Suprapubic skin (tissue), 4 donors: ENCODE results near the gene ZNF584.
A peak's percentile ranks its signal among the peaks of the same experiment; 100 is the strongest.

Source experiments
- POLR2A ChIP-seq, 2 donors: fragments of 450-650 bp; IDR thresholded peaks; one replicate each; pipeline ENCODE4 v1.6.1; 2017; ENCODE audit warnings: antibody characterized with exemption in 2 of 2, mild to moderate bottlenecking in 2 of 2, moderate library complexity in 2 of 2
- POLR2AphosphoS5 ChIP-seq, 3 donors: sonication (generic); formaldehyde crosslinking; IDR thresholded peaks; one replicate each; pipeline ENCODE4 v1.6.1; 2017; ENCODE audit warnings: antibody characterized with exemption in 3 of 3

GRCh38 chr19:58408152-58409009 lies at the start of gene ZNF584:
- peak; percentile 38 to 66 for TF ChIP-seq POLR2A (IDR thresholded peaks at IDR 0.05)
- TF ChIP-seq POLR2AphosphoS5 (IDR thresholded peaks at IDR 0.05) = peak in 2 of 3 donors; percentile 58 to 73
